ENCODE results near the gene CDKN1C.

CDKN1C gene

DNA sequence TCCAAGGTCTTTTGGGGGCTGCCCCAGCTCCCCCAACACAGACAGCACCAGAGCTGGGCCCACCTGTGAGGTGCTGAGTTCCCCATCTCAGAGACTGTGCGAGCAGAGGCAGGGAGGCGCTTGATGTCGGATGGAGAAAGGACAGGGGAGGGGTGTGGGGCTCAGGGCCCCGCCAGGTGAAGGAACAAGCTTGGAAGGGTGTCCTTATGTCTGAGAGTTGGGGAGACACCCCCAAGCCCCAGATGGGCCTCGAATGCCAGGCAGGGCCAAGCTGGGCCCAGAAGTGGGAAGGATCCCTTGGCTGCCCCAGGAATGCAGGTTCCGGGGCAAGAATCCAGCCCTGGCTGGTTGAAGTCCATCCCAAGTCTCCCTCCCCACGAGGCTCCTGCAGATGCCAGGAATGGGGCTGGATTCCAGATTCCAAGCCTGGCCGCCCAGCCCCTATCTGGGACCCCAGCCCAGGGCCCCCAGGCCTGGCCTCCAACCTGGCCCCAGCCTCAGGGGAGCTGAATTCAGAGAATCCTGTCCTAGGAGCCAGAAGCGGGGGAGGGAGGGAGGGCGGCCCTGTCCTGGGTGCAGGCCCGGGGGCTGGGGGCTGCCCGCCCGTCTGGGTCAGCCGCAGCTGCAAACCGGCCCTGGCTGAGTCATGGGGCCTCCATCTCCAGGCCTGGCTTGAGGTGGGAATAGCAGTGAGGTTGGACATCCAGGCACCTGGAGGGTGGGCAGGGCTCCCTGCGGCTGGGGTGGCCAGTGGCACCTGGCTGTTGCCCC is 50.9 kb downstream of the CDKN1C start:
- POLR2A ChIA-PET, result no interaction called here
- DNase-seq (ENCODE audit: extremely low spot score), result no peak
- CTCF ChIA-PET, result no interaction called here
- TF ChIP-seq LEF1 (IDR thresholded peaks at IDR 0.05; ENCODE audit: borderline replicate concordance), result no peak
- no peak for TF ChIP-seq CTBP1 (IDR thresholded peaks at IDR 0.05; ENCODE audit: borderline replicate concordance)
- TF ChIP-seq TARDBP (IDR thresholded peaks at IDR 0.05), result no peak
- TF ChIP-seq FOXK2 (IDR thresholded peaks at IDR 0.05), result no peak
- no peak for TF ChIP-seq L3MBTL2 (conservative IDR thresholded peaks at IDR 0.05)
- no peak for TF ChIP-seq NFRKB (IDR thresholded peaks at IDR 0.05)
- TF ChIP-seq ZNF384 (IDR thresholded peaks at IDR 0.05), result no peak
- TF ChIP-seq, protein P1, sequence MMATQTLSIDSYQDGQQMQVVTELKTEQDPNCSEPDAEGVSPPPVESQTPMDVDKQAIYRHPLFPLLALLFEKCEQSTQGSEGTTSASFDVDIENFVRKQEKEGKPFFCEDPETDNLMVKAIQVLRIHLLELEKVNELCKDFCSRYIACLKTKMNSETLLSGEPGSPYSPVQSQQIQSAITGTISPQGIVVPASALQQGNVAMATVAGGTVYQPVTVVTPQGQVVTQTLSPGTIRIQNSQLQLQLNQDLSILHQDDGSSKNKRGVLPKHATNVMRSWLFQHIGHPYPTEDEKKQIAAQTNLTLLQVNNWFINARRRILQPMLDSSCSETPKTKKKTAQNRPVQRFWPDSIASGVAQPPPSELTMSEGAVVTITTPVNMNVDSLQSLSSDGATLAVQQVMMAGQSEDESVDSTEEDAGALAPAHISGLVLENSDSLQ (IDR thresholded peaks at IDR 0.05), result no peak
- TF ChIP-seq SP1 (IDR thresholded peaks at IDR 0.05), result no peak
- no peak for TF ChIP-seq FOXM1 (IDR thresholded peaks at IDR 0.05; ENCODE audit: borderline replicate concordance)
- TF ChIP-seq ELF4 (IDR thresholded peaks at IDR 0.05), result no peak
- no peak for TF ChIP-seq FOXA1 (IDR thresholded peaks at IDR 0.05)

DNA sequence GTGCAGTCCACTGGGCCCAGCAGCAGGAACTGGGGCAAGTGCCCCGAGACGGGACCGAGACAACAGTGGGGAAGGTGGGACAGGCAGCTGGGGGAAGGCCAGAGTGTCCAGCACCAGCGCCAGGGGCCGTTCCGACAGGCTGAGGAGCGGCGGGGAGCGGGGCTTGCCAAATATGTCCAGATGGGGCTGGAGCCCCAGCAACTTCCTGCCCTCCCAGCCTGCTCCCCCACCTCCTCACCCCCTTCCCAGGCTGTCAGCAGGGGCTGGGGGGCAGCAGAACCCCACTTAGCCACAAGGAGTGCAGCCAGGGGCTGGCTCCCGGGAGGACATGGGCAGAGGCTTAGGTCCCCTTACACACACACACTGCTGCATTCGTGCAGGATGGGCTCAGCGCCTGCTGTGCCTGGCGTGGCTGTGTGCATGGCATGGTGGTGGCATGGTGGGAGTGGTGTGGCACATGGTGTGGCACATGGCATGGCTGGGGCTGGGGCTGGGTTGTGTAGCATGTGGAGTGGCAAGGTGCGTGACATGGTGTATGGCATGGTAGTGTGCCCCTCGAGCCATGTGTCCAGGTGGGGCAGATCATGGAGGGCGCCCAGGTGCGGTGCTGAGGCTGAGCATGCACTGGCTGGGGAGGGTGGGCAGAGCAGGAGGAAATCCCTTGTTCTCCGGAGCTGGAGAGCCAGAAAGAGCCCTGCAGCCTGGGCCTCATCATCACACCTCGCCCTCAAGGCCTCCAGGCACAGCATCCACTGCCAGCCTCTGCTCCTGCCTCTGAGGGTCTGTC is 51.7 kb downstream of the CDKN1C start:
- TF ChIP-seq BHLHE40 (IDR thresholded peaks at IDR 0.05; ENCODE audit: borderline replicate concordance) (no peak), CTBP1 (IDR thresholded peaks at IDR 0.05; ENCODE audit: borderline replicate concordance) (no peak), HDGF (IDR thresholded peaks at IDR 0.05; ENCODE audit: borderline replicate concordance) (no peak), ELF4 (IDR thresholded peaks at IDR 0.05) (no peak), LEF1 (IDR thresholded peaks at IDR 0.05; ENCODE audit: borderline replicate concordance) (no peak), L3MBTL2 (conservative IDR thresholded peaks at IDR 0.05) (no peak), TARDBP (IDR thresholded peaks at IDR 0.05) (no peak), SP1 (IDR thresholded peaks at IDR 0.05) (no peak), ARNT (IDR thresholded peaks at IDR 0.05) (no peak), FOXK2 (IDR thresholded peaks at IDR 0.05) (no peak), FOXA1 (IDR thresholded peaks at IDR 0.05) (no peak), FOXM1 (IDR thresholded peaks at IDR 0.05; ENCODE audit: borderline replicate concordance) (no peak), NFRKB (IDR thresholded peaks at IDR 0.05) (no peak), SUZ12 (IDR thresholded peaks at IDR 0.05) (no peak)
- TF ChIP-seq, protein P1 (IDR thresholded peaks at IDR 0.05), result no peak
- POLR2A ChIA-PET, result no interaction called here
- CTCF ChIA-PET, result no interaction called here
- no peak for DNase-seq (ENCODE audit: extremely low spot score)

Measured in HEK293T (cell line).